ENCODE data around the gene ZNF609. TPM values are rescaled to one million over a fixed set of nuclear protein-coding genes. Genes with fewer than 3 reads are reported as not detected.

ZNF609 gene
- total RNA-seq, 1 donor from 2014 or later, result 80.5 TPM

- H3K9me3 Mint-ChIP-seq (ENCODE audit: unreplicated experiment), result peaks cover 3% of the 10 kb centered on the region
- peaks cover 4% of the 10 kb centered on the region for H3K27me3 Mint-ChIP-seq (ENCODE audit: unreplicated experiment)
- DNase-seq, result no peak
- H3K36me3 Mint-ChIP-seq (ENCODE audit: unreplicated experiment), result no peaks in the 10 kb centered on the region
- H3K27ac Mint-ChIP-seq (ENCODE audit: unreplicated experiment), result no peak overlapping the region
- peaks cover 9% of the 10 kb centered on the region for H3K4me1 Mint-ChIP-seq (ENCODE audit: low read depth, unreplicated experiment)
- no peak overlapping the region for H3K4me3 Mint-ChIP-seq (ENCODE audit: unreplicated experiment)
- TF ChIP-seq CTCF (IDR thresholded peaks at IDR 0.05; ENCODE audit: partially characterized antibody, unreplicated experiment), result no peak
Observed at GRCh38 chr15:64651601-64652191, 191.3 kb downstream of the ZNF609 start.

- Mint-ChIP-seq H3K4me1 (ENCODE audit: low read depth, unreplicated experiment) (peaks cover 3% of the 10 kb centered on the region), H3K27ac (ENCODE audit: unreplicated experiment) (no peak overlapping the region), H3K36me3 (ENCODE audit: unreplicated experiment) (no peaks in the 10 kb centered on the region), H3K9me3 (ENCODE audit: unreplicated experiment) (no peaks in the 10 kb centered on the region), H3K27me3 (ENCODE audit: unreplicated experiment) (no peaks in the 10 kb centered on the region), H3K4me3 (ENCODE audit: unreplicated experiment) (no peak overlapping the region)
- no peak for TF ChIP-seq CTCF (IDR thresholded peaks at IDR 0.05; ENCODE audit: partially characterized antibody, unreplicated experiment)
- no peak for DNase-seq
Observed at GRCh38 chr15:64653757-64654156, 193.4 kb downstream of the ZNF609 start.

- Mint-ChIP-seq H3K9me3 (ENCODE audit: unreplicated experiment) (no peaks in the 10 kb centered on the region), H3K4me1 (ENCODE audit: low read depth, unreplicated experiment) (no peaks in the 10 kb centered on the region), H3K27ac (ENCODE audit: unreplicated experiment) (no peak overlapping the region), H3K4me3 (ENCODE audit: unreplicated experiment) (no peak overlapping the region), H3K36me3 (ENCODE audit: unreplicated experiment) (no peaks in the 10 kb centered on the region), H3K27me3 (ENCODE audit: unreplicated experiment) (no peaks in the 10 kb centered on the region)
- no peak for DNase-seq
- TF ChIP-seq CTCF (IDR thresholded peaks at IDR 0.05; ENCODE audit: partially characterized antibody, unreplicated experiment), result no peak
Observed at GRCh38 chr15:64656508-64656907, 196.1 kb downstream of the ZNF609 start.

- H3K4me3 Mint-ChIP-seq (ENCODE audit: unreplicated experiment), result no peak overlapping the region
- H3K27ac Mint-ChIP-seq (ENCODE audit: unreplicated experiment), result no peak overlapping the region
- H3K9me3 Mint-ChIP-seq (ENCODE audit: unreplicated experiment), result peaks cover 2% of the 10 kb centered on the region
- H3K4me1 Mint-ChIP-seq (ENCODE audit: low read depth, unreplicated experiment), result no peaks in the 10 kb centered on the region
- no peak for TF ChIP-seq CTCF (IDR thresholded peaks at IDR 0.05; ENCODE audit: partially characterized antibody, unreplicated experiment)
- no peaks in the 10 kb centered on the region for H3K36me3 Mint-ChIP-seq (ENCODE audit: unreplicated experiment)
- no peak for DNase-seq
- no peaks in the 10 kb centered on the region for H3K27me3 Mint-ChIP-seq (ENCODE audit: unreplicated experiment)
Observed at GRCh38 chr15:64665179-64665578, 204.8 kb downstream of the ZNF609 start.

GRCh38 chr15:64667736-64668161 is 207.4 kb downstream of the ZNF609 start:
- no peak overlapping the region for H3K27ac Mint-ChIP-seq (ENCODE audit: unreplicated experiment)
- H3K4me3 Mint-ChIP-seq (ENCODE audit: unreplicated experiment), result no peak overlapping the region
- TF ChIP-seq CTCF (IDR thresholded peaks at IDR 0.05; ENCODE audit: partially characterized antibody, unreplicated experiment), result no peak
- peaks cover 2% of the 10 kb centered on the region for H3K9me3 Mint-ChIP-seq (ENCODE audit: unreplicated experiment)
- DNase-seq, result no peak
- no peaks in the 10 kb centered on the region for H3K36me3 Mint-ChIP-seq (ENCODE audit: unreplicated experiment)
- peaks cover 1% of the 10 kb centered on the region for H3K27me3 Mint-ChIP-seq (ENCODE audit: unreplicated experiment)
- H3K4me1 Mint-ChIP-seq (ENCODE audit: low read depth, unreplicated experiment), result no peaks in the 10 kb centered on the region

Data from glutamatergic neuron (in vitro differentiated cells).